ENCODE measurements around the gene SYNDIG1L.

The SYNDIG1L gene

GRCh38 chr14:74356892-74357575, 69.0 kb downstream of the SYNDIG1L start:
- FAIRE-seq = no peak

All from G401.6 (cell line).